Measurements from ENCODE around the gene PDZD8. TPM values are rescaled to one million over a fixed set of nuclear protein-coding genes. Genes with fewer than 3 reads are reported as not detected.

Gene PDZD8
- total RNA-seq, 1 donor from 2014 or later: 31.8 TPM

DNA sequence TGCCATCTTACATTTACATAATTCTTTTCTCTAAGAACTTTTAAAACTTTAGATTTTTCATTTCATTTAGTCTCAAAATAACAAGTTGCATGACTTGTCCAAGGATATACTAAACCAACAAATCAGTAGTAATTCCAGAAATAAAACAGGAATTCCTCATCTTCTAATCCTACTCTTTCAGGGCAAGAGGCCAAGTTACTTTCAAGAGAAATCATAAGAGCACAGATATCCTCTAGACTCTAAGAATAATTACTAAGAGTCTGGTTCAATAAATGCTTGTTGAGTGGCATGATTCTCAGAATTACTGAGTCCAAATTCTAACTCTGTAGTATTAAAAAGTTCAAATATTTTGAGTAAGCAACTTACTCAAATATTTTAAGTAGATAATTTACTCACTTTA, 12.9 kb downstream of the PDZD8 start:
- TF ChIP-seq, protein P1, sequence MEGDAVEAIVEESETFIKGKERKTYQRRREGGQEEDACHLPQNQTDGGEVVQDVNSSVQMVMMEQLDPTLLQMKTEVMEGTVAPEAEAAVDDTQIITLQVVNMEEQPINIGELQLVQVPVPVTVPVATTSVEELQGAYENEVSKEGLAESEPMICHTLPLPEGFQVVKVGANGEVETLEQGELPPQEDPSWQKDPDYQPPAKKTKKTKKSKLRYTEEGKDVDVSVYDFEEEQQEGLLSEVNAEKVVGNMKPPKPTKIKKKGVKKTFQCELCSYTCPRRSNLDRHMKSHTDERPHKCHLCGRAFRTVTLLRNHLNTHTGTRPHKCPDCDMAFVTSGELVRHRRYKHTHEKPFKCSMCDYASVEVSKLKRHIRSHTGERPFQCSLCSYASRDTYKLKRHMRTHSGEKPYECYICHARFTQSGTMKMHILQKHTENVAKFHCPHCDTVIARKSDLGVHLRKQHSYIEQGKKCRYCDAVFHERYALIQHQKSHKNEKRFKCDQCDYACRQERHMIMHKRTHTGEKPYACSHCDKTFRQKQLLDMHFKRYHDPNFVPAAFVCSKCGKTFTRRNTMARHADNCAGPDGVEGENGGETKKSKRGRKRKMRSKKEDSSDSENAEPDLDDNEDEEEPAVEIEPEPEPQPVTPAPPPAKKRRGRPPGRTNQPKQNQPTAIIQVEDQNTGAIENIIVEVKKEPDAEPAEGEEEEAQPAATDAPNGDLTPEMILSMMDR (conservative IDR thresholded peaks at IDR 0.05): no peak
- H3K27ac Mint-ChIP-seq (ENCODE audit: unreplicated experiment): no peak overlapping the region
- no peak overlapping the region for H3K4me3 Mint-ChIP-seq
- H3K27me3 Mint-ChIP-seq (ENCODE audit: low read depth): no peaks in the 10 kb centered on the region
- H3K36me3 Mint-ChIP-seq (ENCODE audit: low read depth): no peaks in the 10 kb centered on the region
- H3K4me1 Mint-ChIP-seq: peaks cover 10% of the 10 kb centered on the region
- H3K9me3 Mint-ChIP-seq: no peaks in the 10 kb centered on the region
- no peak for DNase-seq (ENCODE audit: low read depth, low spot score)

DNA sequence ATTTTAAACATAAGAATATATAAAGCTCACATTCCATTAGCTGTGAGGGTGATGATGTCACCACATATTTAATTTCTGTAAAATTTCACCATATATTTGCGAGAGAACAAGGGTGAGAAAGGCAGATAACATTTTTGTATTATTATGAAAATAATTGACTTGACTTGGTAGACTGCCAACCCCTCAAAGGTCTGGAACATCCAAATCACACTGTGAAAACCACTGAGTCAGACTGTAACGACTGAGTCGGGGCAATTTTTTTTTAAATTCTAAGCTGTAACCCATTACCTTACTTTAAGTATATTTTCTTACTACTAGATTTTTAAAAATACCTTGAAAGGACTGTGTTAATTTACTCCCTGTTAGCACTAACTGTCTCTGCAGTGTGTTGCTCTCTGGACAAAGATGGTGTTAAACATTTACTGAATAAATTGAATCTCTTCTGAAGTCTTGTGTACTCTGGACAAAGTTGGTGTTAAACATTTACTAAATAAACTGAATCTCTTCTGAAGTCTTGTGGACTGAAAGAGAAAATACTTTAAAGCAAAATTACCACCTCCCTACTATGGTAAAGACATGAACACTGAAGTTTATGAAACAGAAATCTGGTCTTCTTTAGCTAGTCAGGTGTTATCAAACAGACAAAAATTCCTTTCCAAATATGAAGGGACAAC, 14.1 kb downstream of the PDZD8 start:
- no peaks in the 10 kb centered on the region for H3K27me3 Mint-ChIP-seq (ENCODE audit: low read depth)
- H3K4me3 Mint-ChIP-seq: no peak overlapping the region
- H3K9me3 Mint-ChIP-seq: no peaks in the 10 kb centered on the region
- no peaks in the 10 kb centered on the region for H3K36me3 Mint-ChIP-seq (ENCODE audit: low read depth)
- TF ChIP-seq, protein P1 (conservative IDR thresholded peaks at IDR 0.05): no peak
- H3K4me1 Mint-ChIP-seq: peaks cover 10% of the 10 kb centered on the region
- DNase-seq (ENCODE audit: low read depth, low spot score): no peak
- H3K27ac Mint-ChIP-seq (ENCODE audit: unreplicated experiment): no peak overlapping the region

DNA sequence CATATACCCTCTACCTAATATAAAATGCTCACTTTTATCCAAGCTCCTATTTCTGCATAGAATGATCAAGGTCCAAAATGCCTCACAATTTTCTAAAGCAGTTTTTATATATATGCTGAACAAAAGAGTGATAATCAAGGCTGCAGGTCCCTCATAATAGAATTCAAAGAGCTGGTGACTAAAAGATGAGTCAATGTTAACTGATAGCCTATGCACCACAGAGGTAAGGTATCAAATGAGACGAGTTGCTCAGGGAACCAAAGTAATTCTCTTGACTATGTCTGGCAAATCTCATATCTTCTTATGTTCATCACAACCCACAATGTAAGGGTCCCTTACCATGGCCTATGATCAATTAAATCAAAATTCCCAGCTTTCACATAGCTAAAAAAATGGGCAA, 15.2 kb downstream of the PDZD8 start:
- H3K27me3 Mint-ChIP-seq (ENCODE audit: low read depth): no peaks in the 10 kb centered on the region

DNA sequence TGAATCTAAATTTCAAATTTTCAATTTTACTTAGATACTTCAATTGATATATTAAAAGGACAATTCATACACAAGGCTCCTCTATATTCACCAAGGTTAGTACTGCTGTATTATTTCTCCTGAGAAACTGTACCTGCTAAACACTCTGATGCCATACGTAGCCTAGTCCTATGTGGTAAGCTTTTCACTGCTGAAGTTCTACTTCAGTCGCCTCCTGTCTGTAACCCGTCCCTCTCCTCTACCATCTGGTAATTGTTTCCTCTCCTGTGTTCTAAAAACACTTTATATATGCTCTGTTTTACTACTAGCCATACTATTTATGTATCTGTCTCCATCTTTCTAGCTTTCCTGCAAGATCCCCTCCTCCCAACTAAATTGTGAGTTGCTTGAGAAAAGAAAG, 20.2 kb downstream of the PDZD8 start:
- TF ChIP-seq, protein P1 (conservative IDR thresholded peaks at IDR 0.05): no peak
- Mint-ChIP-seq H3K27ac (ENCODE audit: unreplicated experiment) (no peak overlapping the region), H3K27me3 (ENCODE audit: low read depth) (no peaks in the 10 kb centered on the region), H3K36me3 (ENCODE audit: low read depth) (peaks cover 2% of the 10 kb centered on the region), H3K9me3 (no peaks in the 10 kb centered on the region), H3K4me1 (peaks cover 16% of the 10 kb centered on the region), H3K4me3 (no peak overlapping the region)
- DNase-seq (ENCODE audit: low read depth, low spot score): no peak

More for the DNA sequence above, 15.2 kb downstream of the PDZD8 start:
- Mint-ChIP-seq H3K4me1 (peaks cover 10% of the 10 kb centered on the region), H3K4me3 (no peak overlapping the region), H3K27ac (ENCODE audit: unreplicated experiment) (no peak overlapping the region), H3K36me3 (ENCODE audit: low read depth) (no peaks in the 10 kb centered on the region), H3K9me3 (no peaks in the 10 kb centered on the region)
- TF ChIP-seq, protein P1 (conservative IDR thresholded peaks at IDR 0.05): no peak
- no peak for DNase-seq (ENCODE audit: low read depth, low spot score)

DNA sequence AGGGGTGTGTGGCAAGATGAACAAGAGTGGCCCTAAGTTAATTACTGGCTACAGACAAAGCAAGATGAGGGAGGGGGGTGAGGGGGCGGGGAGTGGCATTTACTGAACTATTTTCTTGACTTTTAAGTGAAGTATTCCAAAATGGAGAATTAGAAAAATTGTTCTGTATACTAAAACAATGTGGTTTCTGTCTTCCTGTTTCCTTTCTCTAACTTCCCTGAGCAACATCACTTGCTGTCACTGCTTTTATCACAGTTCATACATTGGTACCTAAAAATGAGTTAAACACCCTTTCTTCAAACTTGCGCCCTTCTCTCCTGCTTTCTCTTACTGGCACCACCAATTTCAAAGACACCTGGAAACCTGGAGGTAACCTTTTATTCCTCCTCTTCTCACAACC, 21.6 kb downstream of the PDZD8 start:
- H3K4me1 Mint-ChIP-seq: peaks cover 16% of the 10 kb centered on the region
- DNase-seq (ENCODE audit: low read depth, low spot score): no peak
- H3K4me3 Mint-ChIP-seq: no peak overlapping the region
- no peak overlapping the region for H3K27ac Mint-ChIP-seq (ENCODE audit: unreplicated experiment)
- H3K27me3 Mint-ChIP-seq (ENCODE audit: low read depth): no peaks in the 10 kb centered on the region
- TF ChIP-seq, protein P1 (conservative IDR thresholded peaks at IDR 0.05): no peak
- peaks cover 2% of the 10 kb centered on the region for H3K36me3 Mint-ChIP-seq (ENCODE audit: low read depth)
- no peaks in the 10 kb centered on the region for H3K9me3 Mint-ChIP-seq

Measured in neural crest cell (in vitro differentiated cells).